K562 (cell line): Measurements from ENCODE around the gene CCNL2. TPM values are rescaled to one million over a fixed set of nuclear protein-coding genes. Genes with fewer than 3 reads are reported as not detected.

Source experiments
- BCOR ChIP-seq: fragments of 450-650 bp; IDR thresholded peaks from 2 replicates; pipeline ENCODE4 v1.6.1; 2016
- BHLHE40 ChIP-seq: IDR thresholded peaks from 2 replicates; pipeline ENCODE4 v1.6.1; 2011; ENCODE audit warnings: low read length, improper control_type of control experiment
- C11orf30 ChIP-seq: fragments of 450-650 bp; IDR thresholded peaks from 2 replicates; pipeline ENCODE4 v1.6.1; 2016; ENCODE audit warnings: low read depth, mild to moderate bottlenecking
- CSDE1 ChIP-seq, 2 experiments: fragments of 450-650 bp; IDR thresholded peaks; 2 replicates each; pipeline ENCODE4 v1.6.1; 2016; ENCODE audit warnings: mild to moderate bottlenecking in 1 of 2
- FOXA1 ChIP-seq: fragments of 450-650 bp; IDR thresholded peaks from 2 replicates; pipeline ENCODE4 v1.6.1; 2016; ENCODE audit warnings: mild to moderate bottlenecking, borderline replicate concordance
- FOXK2 ChIP-seq, 2 experiments: fragments of 450-650 bp; IDR thresholded peaks in 1 of 2; conservative IDR thresholded peaks in 1 of 2; 2 replicates each; pipeline ENCODE4 v1.6.1; 2016; ENCODE audit warnings: low read depth in 2 of 2, mild to moderate bottlenecking in 1 of 2
- JUNB ChIP-seq: fragments of 450-650 bp; formaldehyde crosslinking; conservative IDR thresholded peaks from 2 replicates; pipeline ENCODE4 v1.4.0; 2020; ENCODE audit warnings: mild to moderate bottlenecking
- KLF16 ChIP-seq: IDR thresholded peaks from 2 replicates; pipeline ENCODE4 v1.6.1; 2016; ENCODE audit warnings: antibody characterized with exemption
- NBN ChIP-seq: fragments of 450-650 bp; IDR thresholded peaks from 2 replicates; pipeline ENCODE4 v1.6.1; 2016; ENCODE audit warnings: low read depth, mild to moderate bottlenecking
- NR2F6 ChIP-seq: fragments of 450-650 bp; formaldehyde crosslinking; IDR thresholded peaks from 2 replicates; pipeline ENCODE4 v1.4.0; 2020; ENCODE audit warnings: mild to moderate bottlenecking
- NR4A1 ChIP-seq, 2 experiments: fragments of 250-450 bp in 1 of 2; fragments of 450-650 bp in 1 of 2; sonication (Bioruptor Pico) in 1 of 2; IDR thresholded peaks; 2 replicates each; pipeline versions ENCODE4 v1.4.0 to v1.6.1; 2016 to 2020; ENCODE audit warnings: mild to moderate bottlenecking in 2 of 2, missing compliant biosample characterization in 1 of 2, missing genetic modification characterization in 1 of 2, moderate library complexity in 1 of 2
- PCBP2 ChIP-seq: fragments of 200-400 bp; formaldehyde crosslinking; IDR thresholded peaks from 2 replicates; pipeline ENCODE4 v1.6.1; 2018; ENCODE audit warnings: low read length, low read depth, mild to moderate bottlenecking, moderate library complexity; ENCODE audit not compliant: poor library complexity, severe bottlenecking
- PHB ChIP-seq: fragments of 250-450 bp; sonication (Bioruptor Pico); IDR thresholded peaks from 2 replicates; pipeline ENCODE4 v1.5.0; 2021
- PTRF ChIP-seq: fragments of 450-650 bp; IDR thresholded peaks from 2 replicates; pipeline ENCODE4 v1.6.1; 2016; ENCODE audit warnings: mild to moderate bottlenecking, missing genetic modification characterization, missing compliant biosample characterization
- SMARCC2 ChIP-seq: fragments of 450-650 bp; IDR thresholded peaks from 2 replicates; pipeline ENCODE4 v1.6.1; 2017; ENCODE audit warnings: antibody characterized with exemption, moderate library complexity, mild to moderate bottlenecking, low read depth
- SP2 ChIP-seq: IDR thresholded peaks from 2 replicates; pipeline ENCODE4 v1.6.1; 2011; ENCODE audit warnings: mild to moderate bottlenecking, low read depth, low read length, moderate library complexity; ENCODE audit not compliant: poor library complexity, severe bottlenecking; ENCODE audit errors: extremely low read depth
- SREBF1 ChIP-seq: fragments of 150-350 bp; IDR thresholded peaks from 2 replicates; pipeline ENCODE4 v1.6.1; 2014; ENCODE audit warnings: antibody characterized with exemption, low read depth, low read length, borderline replicate concordance
- STAG1 ChIP-seq: sonication (generic); formaldehyde crosslinking; IDR thresholded peaks from 2 replicates; pipeline ENCODE4 v1.5.0; 2020; ENCODE audit warnings: missing genetic modification reagents, borderline replicate concordance
- SUPT5H ChIP-seq: fragments of 450-650 bp; IDR thresholded peaks from 2 replicates; pipeline ENCODE4 v1.6.1; 2016
- TAF7 ChIP-seq: fragments of 450-650 bp; IDR thresholded peaks from 2 replicates; pipeline ENCODE4 v1.6.1; 2016; ENCODE audit warnings: missing genetic modification characterization, missing compliant biosample characterization
- ZBED1 ChIP-seq: IDR thresholded peaks from 2 replicates; pipeline ENCODE4 v1.6.1; 2014
- ZNF589 ChIP-seq: fragments of 200-800 bp; sonication (Bioruptor generic); IDR thresholded peaks from 2 replicates; pipeline ENCODE4 v1.6.1; 2016; ENCODE audit warnings: low read depth, missing genetic modification characterization, missing compliant biosample characterization
- ZNF79 ChIP-seq: fragments of 250-450 bp; sonication (Bioruptor Pico); IDR thresholded peaks from 2 replicates; pipeline ENCODE4 v1.4.0; 2020; ENCODE audit warnings: low read depth, mild to moderate bottlenecking, moderate library complexity
- polyA plus RNA-seq, 8 experiments: library from polyadenylated mRNA; depleted of rRNA in 4 of 8; stranded (reverse) in 5 of 8; unstranded in 3 of 8; fragments of >200 nt; fragmentation: Nextera tagmentation in 2 of 8; fragmentation: Illumina TruSeq in 1 of 8; extraction: Ambion mirVana in 2 of 8; extraction: Trizol in 1 of 8; gene quantifications; 2 replicates each; pipeline versions ENCODE4 v1.2.1 to v1.2.3, GENCODE V29; 2011 to 2014; ENCODE audit warnings: inconsistent platforms in 1 of 8, missing spikeins in 1 of 8
- total RNA-seq, 7 experiments: library from RNA; depleted of rRNA in 6 of 7; stranded (reverse); fragments of >200 nt in 6 of 7; fragmentation: Illumina TruSeq in 2 of 7; extraction: Trizol in 2 of 7; gene quantifications; 2 replicates each; pipeline versions ENCODE4 v1.2.1 to v1.2.3, GENCODE V29; 2011 to 2021; ENCODE audit warnings: low replicate concordance in 1 of 7
- TF ChIP-seq, protein P1 (sequence below): sonication (generic); IDR thresholded peaks from 2 replicates; pipeline ENCODE4 v1.6.1; 2016
- TF ChIP-seq, protein P2 (sequence below): sonication (generic); formaldehyde crosslinking; IDR thresholded peaks from 2 replicates; pipeline ENCODE4 v1.5.0; 2020; ENCODE audit warnings: missing genetic modification reagents
- TF ChIP-seq, protein P3 (sequence below): IDR thresholded peaks from 3 replicates; pipeline ENCODE4 v1.6.1; 2011; ENCODE audit warnings: borderline replicate concordance, mild to moderate bottlenecking; ENCODE audit not compliant: insufficient read length, insufficient read depth
- TF ChIP-seq, protein P4 (sequence below): sonication (generic); formaldehyde crosslinking; IDR thresholded peaks from 2 replicates; pipeline ENCODE4 v1.8.0; 2022; ENCODE audit warnings: mild to moderate bottlenecking, missing genetic modification reagents

Gene CCNL2
- total and polyA plus RNA-seq, 9 of the 15 experiments (the other 6 are each of a cell fraction or from before 2014, with no cell fraction given) = 2.8 to 287 (median 94.5) TPM

DNA sequence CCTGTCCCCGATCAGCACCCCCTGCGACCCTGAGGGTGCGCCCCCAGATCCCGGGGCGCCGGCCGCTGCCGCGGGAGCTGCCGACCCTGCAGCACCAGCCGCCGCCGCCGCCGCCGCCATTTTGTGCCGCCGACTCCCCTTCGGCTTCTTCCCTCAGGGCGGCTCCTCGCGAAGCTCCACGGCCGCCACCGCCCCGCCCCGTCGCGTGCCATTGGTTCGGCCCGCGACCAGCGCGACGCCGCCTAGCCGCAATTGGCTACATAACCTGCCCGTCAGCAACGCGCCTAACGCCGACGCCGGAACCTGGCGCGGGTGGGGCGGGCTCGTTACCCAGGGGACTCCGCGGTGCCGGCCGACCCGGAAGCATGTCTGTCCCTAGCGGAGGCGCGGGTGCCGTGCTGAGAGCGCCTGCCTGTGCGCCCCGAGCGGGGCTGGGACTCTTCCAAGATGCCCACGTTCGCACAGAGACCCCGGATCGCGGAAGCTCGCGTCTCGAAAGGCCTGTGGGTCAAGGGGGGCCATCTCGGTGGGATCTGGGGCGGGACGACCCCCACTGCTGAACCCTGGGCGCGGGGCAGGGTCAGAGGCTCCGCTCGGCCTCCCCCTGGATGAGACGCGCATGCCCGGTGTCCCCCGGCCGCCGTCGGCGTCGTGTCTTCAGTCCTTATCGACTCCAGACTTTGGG is at the start of gene CCNL2 (continued):
- TF ChIP-seq SMARCC2 (no peak), NBN (0 out of 2 replicates have a peak, but pooled peaks have one; percentile 55), SUPT5H (peak; percentile 93), FOXK2 (conservative IDR thresholded peaks at IDR 0.05 in 1 of 2, IDR thresholded peaks at IDR 0.05 in 1 of 2; ENCODE audit: low read depth in 2 of 2) (peak; percentile 61 to 78; a peak in 3 of 4 replicates), KLF16 (no peak), NR2F6 (CRISPR knock-in tag) (0 out of 2 replicates have a peak, but pooled peaks have one; percentile 58), TAF7 (no peak), ZBED1 (no peak), C11orf30 (peak; percentile 97), SREBF1 (no peak), PCBP2 (no peak), CSDE1 (IDR thresholded peaks at IDR 0.05) (no peak; a peak in 1 of 4 replicates), STAG1 (no peak), JUNB (no peak), SP2 (peak; percentile 95), NR4A1 (CRISPR knock-in tag; IDR thresholded peaks at IDR 0.05) (peak; percentile 18; the same call in 1 of the 2 replicates), NR4A1 (tag; IDR thresholded peaks at IDR 0.05) (no peak), ZNF589 (CRISPR knock-in tag) (no peak), PTRF (tag) (no peak), ZNF79 (CRISPR knock-in tag) (no peak), BHLHE40 (peak; percentile 88), PHB (CRISPR knock-in tag) (no peak), BCOR (no peak), FOXA1 (no peak)
- TF ChIP-seq, protein P1, sequence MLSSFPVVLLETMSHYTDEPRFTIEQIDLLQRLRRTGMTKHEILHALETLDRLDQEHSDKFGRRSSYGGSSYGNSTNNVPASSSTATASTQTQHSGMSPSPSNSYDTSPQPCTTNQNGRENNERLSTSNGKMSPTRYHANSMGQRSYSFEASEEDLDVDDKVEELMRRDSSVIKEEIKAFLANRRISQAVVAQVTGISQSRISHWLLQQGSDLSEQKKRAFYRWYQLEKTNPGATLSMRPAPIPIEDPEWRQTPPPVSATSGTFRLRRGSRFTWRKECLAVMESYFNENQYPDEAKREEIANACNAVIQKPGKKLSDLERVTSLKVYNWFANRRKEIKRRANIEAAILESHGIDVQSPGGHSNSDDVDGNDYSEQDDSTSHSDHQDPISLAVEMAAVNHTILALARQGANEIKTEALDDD = no peak
- TF ChIP-seq, protein P2, sequence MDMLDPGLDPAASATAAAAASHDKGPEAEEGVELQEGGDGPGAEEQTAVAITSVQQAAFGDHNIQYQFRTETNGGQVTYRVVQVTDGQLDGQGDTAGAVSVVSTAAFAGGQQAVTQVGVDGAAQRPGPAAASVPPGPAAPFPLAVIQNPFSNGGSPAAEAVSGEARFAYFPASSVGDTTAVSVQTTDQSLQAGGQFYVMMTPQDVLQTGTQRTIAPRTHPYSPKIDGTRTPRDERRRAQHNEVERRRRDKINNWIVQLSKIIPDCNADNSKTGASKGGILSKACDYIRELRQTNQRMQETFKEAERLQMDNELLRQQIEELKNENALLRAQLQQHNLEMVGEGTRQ (CRISPR knock-in tag) = no peak
- TF ChIP-seq, protein P3, sequence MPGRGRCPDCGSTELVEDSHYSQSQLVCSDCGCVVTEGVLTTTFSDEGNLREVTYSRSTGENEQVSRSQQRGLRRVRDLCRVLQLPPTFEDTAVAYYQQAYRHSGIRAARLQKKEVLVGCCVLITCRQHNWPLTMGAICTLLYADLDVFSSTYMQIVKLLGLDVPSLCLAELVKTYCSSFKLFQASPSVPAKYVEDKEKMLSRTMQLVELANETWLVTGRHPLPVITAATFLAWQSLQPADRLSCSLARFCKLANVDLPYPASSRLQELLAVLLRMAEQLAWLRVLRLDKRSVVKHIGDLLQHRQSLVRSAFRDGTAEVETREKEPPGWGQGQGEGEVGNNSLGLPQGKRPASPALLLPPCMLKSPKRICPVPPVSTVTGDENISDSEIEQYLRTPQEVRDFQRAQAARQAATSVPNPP = no peak
- TF ChIP-seq, protein P4, sequence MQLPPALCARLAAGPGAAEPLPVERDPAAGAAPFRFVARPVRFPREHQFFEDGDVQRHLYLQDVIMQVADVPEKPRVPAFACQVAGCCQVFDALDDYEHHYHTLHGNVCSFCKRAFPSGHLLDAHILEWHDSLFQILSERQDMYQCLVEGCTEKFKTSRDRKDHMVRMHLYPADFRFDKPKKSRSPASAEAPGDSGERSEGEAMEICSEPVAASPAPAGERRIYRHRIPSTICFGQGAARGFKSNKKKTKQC (CRISPR knock-in tag) = no peak
